NCI-H82 (cell line): ENCODE results near the gene SPTBN1.

Experiments
- DNase-seq: peaks from one replicate; lab custom pipeline; 2025; lab: John Stamatoyannopoulos, UW

Gene SPTBN1

GRCh38 chr2:54434229-54434628 is 21.9 kb upstream of the SPTBN1 start:
- DNase-seq: no peak

- DNase-seq: no peak
Measured at GRCh38 chr2:54434711-54435110, 21.4 kb upstream of the SPTBN1 start.

GRCh38 chr2:54435325-54436226 is 20.6 kb upstream of the SPTBN1 start:
- no peak for DNase-seq

GRCh38 chr2:54437588-54437987 is 18.5 kb upstream of the SPTBN1 start:
- DNase-seq: no peak

- DNase-seq: no peak
Measured at GRCh38 chr2:54438271-54438670, 17.9 kb upstream of the SPTBN1 start.

- no peak for DNase-seq
Measured at GRCh38 chr2:54439582-54439981, 16.5 kb upstream of the SPTBN1 start.

- no peak for DNase-seq
Measured at GRCh38 chr2:54440050-54440449, 16.1 kb upstream of the SPTBN1 start.

GRCh38 chr2:54444503-54444902 is 11.6 kb upstream of the SPTBN1 start:
- no peak for DNase-seq

- no peak for DNase-seq
Measured at GRCh38 chr2:54446122-54446521, 10.0 kb upstream of the SPTBN1 start.

GRCh38 chr2:54446625-54447024 is 9.5 kb upstream of the SPTBN1 start:
- no peak for DNase-seq

GRCh38 chr2:54454548-54455130 is 1.5 kb upstream of the SPTBN1 start:
- no peak for DNase-seq

- no peak for DNase-seq
Measured at GRCh38 chr2:54455131-54455562, 980 bp upstream of the SPTBN1 start.

- DNase-seq: no peak
Measured at GRCh38 chr2:54456362-54456611, 160 bp downstream of the SPTBN1 start.

GRCh38 chr2:54456612-54457322 is 640 bp downstream of the SPTBN1 start:
- peak; percentile 66 for DNase-seq

- peak; percentile 63 for DNase-seq
Measured at GRCh38 chr2:54457323-54458023, 1.3 kb downstream of the SPTBN1 start.

GRCh38 chr2:54459037-54459441 is 2.9 kb downstream of the SPTBN1 start:
- no peak for DNase-seq

- DNase-seq: no peak
Measured at GRCh38 chr2:54461261-54461660, 5.1 kb downstream of the SPTBN1 start.

- no peak for DNase-seq
Measured at GRCh38 chr2:54464341-54464740, 8.2 kb downstream of the SPTBN1 start.

GRCh38 chr2:54465143-54465542 is 9.0 kb downstream of the SPTBN1 start:
- no peak for DNase-seq

- no peak for DNase-seq
Measured at GRCh38 chr2:54466870-54467269, 10.7 kb downstream of the SPTBN1 start.

- no peak for DNase-seq
Measured at GRCh38 chr2:54468673-54469072, 12.5 kb downstream of the SPTBN1 start.

GRCh38 chr2:54469484-54470053 is 13.4 kb downstream of the SPTBN1 start:
- DNase-seq: no peak
